Measurements from ENCODE around the gene UNK. TPM values are rescaled to one million over a fixed set of nuclear protein-coding genes. Genes with fewer than 3 reads are reported as not detected.

UNK gene
- total and polyA plus RNA-seq, 9 of the 15 experiments (the other 6 are each of a cell fraction or from before 2014, with no cell fraction given): 12.8 to 38.6 (median 24.8) TPM

DNA sequence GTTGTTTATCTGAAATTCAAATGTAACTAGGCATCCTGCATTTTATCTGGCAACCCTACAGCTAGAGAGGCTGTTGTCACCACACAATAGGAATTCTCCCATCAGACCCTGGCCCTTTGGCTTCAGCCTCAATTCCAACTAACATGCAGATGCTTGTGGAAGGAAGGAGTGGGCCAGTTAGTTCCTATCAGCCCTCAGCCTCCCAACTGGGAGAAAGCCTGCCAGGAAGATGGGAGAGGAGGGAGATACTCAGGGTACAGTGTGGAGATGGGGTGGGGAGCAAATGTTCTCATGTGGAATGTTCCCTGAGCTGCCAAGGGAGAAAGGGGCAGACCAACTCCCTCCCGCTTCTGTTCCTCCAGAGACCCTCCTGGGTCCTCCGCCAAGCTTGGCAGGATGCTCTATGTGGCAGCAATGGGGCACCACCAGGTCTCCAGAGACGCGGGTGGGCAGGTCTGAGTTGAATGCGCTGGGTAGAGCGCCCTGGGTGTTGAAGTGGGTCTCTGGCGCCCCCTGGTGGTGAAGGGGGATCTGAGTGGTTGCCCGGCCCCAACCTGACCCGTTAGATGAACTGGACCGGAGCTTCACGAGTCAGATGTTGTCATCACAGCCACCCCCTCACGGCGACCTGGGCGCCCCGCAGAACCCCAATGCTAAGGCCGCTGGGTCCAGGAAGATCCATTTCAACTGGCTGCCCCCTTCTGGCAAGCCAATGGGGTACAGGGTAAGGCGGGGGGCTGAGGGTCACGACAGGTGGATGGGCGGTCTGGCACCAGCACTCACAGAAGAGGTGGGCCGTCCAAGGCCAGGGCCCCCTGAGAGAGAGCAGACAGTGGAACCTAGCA lies 34.8 kb upstream of the UNK start (continued):
- TF ChIP-seq, protein P1, sequence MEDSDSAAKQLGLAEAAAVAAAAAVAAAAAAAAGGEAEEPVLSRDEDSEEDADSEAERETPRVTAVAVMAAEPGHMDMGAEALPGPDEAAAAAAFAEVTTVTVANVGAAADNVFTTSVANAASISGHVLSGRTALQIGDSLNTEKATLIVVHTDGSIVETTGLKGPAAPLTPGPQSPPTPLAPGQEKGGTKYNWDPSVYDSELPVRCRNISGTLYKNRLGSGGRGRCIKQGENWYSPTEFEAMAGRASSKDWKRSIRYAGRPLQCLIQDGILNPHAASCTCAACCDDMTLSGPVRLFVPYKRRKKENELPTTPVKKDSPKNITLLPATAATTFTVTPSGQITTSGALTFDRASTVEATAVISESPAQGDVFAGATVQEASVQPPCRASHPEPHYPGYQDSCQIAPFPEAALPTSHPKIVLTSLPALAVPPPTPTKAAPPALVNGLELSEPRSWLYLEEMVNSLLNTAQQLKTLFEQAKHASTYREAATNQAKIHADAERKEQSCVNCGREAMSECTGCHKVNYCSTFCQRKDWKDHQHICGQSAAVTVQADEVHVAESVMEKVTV (CRISPR knock-in tag; IDR thresholded peaks at IDR 0.05): peak; percentile 52
- TF ChIP-seq JUN (IDR thresholded peaks at IDR 0.05; ENCODE audit: borderline replicate concordance, low read depth, low read length) (no peak), JUN (CRISPR knock-in tag; IDR thresholded peaks at IDR 0.05; ENCODE audit: borderline replicate concordance) (no peak), HEY1 (CRISPR knock-in tag; IDR thresholded peaks at IDR 0.05; ENCODE audit: borderline replicate concordance) (no peak), CHD4 (IDR thresholded peaks at IDR 0.05; ENCODE audit: insufficient read depth, insufficient replicate concordance, low read depth, low read length, poor library complexity, severe bottlenecking) (no peak), JUNB (CRISPR knock-in tag; conservative IDR thresholded peaks at IDR 0.05) (no peak), RNF2 (IDR thresholded peaks at IDR 0.05) (no peak), IRF2 (CRISPR knock-in tag; IDR thresholded peaks at IDR 0.05) (no peak), CTBP1 (IDR thresholded peaks at IDR 0.05; ENCODE audit: borderline replicate concordance) (peak; percentile 57; the same call in 1 of the 2 replicates), MBD2 (IDR thresholded peaks at IDR 0.05; ENCODE audit: borderline replicate concordance, low read depth) (no peak), ZBTB17 (CRISPR knock-in tag; IDR thresholded peaks at IDR 0.05) (0 out of 2 replicates have a peak, but pooled peaks have one; percentile 13), ARHGAP35 (IDR thresholded peaks at IDR 0.05; ENCODE audit: partially characterized antibody) (no peak), MYBL2 (IDR thresholded peaks at IDR 0.05; ENCODE audit: low read depth) (no peak), MYBL2 (CRISPR knock-in tag; IDR thresholded peaks at IDR 0.05; ENCODE audit: borderline replicate concordance) (no peak), NRF1 (conservative IDR thresholded peaks at IDR 0.05 in 1 of 2, IDR thresholded peaks at IDR 0.05 in 1 of 2) (peak in 1 of 2 experiments; percentile 48; a peak in 2 of 4 replicates), CHD1 (IDR thresholded peaks at IDR 0.05; ENCODE audit: low read length) (no peak), CBX2 (IDR thresholded peaks at IDR 0.05; ENCODE audit: insufficient read depth, low read length, poor library complexity, severe bottlenecking) (no peak), PYGO2 (tag; IDR thresholded peaks at IDR 0.05) (no peak), CC2D1A (IDR thresholded peaks at IDR 0.05) (no peak)
- TF ChIP-seq, protein P2, sequence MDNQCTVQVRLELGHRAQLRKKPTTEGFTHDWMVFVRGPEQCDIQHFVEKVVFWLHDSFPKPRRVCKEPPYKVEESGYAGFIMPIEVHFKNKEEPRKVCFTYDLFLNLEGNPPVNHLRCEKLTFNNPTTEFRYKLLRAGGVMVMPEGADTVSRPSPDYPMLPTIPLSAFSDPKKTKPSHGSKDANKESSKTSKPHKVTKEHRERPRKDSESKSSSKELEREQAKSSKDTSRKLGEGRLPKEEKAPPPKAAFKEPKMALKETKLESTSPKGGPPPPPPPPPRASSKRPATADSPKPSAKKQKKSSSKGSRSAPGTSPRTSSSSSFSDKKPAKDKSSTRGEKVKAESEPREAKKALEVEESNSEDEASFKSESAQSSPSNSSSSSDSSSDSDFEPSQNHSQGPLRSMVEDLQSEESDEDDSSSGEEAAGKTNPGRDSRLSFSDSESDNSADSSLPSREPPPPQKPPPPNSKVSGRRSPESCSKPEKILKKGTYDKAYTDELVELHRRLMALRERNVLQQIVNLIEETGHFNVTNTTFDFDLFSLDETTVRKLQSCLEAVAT (IDR thresholded peaks at IDR 0.05): no peak
- TF ChIP-seq, protein P3, sequence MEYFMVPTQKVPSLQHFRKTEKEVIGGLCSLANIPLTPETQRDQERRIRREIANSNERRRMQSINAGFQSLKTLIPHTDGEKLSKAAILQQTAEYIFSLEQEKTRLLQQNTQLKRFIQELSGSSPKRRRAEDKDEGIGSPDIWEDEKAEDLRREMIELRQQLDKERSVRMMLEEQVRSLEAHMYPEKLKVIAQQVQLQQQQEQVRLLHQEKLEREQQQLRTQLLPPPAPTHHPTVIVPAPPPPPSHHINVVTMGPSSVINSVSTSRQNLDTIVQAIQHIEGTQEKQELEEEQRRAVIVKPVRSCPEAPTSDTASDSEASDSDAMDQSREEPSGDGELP (CRISPR knock-in tag; IDR thresholded peaks at IDR 0.05; ENCODE audit: borderline replicate concordance): peak; percentile 49; the same call in 1 of the 2 replicates
- TF ChIP-seq, protein P4, sequence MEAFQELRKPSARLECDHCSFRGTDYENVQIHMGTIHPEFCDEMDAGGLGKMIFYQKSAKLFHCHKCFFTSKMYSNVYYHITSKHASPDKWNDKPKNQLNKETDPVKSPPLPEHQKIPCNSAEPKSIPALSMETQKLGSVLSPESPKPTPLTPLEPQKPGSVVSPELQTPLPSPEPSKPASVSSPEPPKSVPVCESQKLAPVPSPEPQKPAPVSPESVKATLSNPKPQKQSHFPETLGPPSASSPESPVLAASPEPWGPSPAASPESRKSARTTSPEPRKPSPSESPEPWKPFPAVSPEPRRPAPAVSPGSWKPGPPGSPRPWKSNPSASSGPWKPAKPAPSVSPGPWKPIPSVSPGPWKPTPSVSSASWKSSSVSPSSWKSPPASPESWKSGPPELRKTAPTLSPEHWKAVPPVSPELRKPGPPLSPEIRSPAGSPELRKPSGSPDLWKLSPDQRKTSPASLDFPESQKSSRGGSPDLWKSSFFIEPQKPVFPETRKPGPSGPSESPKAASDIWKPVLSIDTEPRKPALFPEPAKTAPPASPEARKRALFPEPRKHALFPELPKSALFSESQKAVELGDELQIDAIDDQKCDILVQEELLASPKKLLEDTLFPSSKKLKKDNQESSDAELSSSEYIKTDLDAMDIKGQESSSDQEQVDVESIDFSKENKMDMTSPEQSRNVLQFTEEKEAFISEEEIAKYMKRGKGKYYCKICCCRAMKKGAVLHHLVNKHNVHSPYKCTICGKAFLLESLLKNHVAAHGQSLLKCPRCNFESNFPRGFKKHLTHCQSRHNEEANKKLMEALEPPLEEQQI (IDR thresholded peaks at IDR 0.05): no peak
